GM19452 (cell line): ENCODE results near the gene FAM8A1.

Experiments
- ATAC-seq: cut with Tn5 transposase; IDR thresholded peaks from one replicate; pipeline ENCODE4 v1.9.1; 2021; ENCODE audit not compliant: unreplicated experiment

FAM8A1 gene

GRCh38 chr6:17656644-17657043 lies 56.5 kb downstream of the FAM8A1 start:
- ATAC-seq, result no peak
